DND-41 (cell line): Measurements from ENCODE around the gene NPIPB8.
"Not testable (repeated sequence)": the region's sequence is repeated elsewhere in the genome, so short reads cannot be mapped to it uniquely, and the experiment has no call there.

Experiments used
- ATAC-seq: fragments of 200-7000 bp; cut with Tn5 transposase; 3 replicates; pipeline ENCODE4 v1.9.1; 2021; ENCODE audit warnings: low read depth; ENCODE audit not compliant: insufficient read depth
- DNase-seq: peaks from one replicate; pipeline ENCODE4 v3.0.0-alpha.2; 2020
- H2AFZ ChIP-seq: 2 replicates; pipeline ENCODE4 v1.6.0; 2012; ENCODE audit warnings: low read depth, low read length
- H3K27ac ChIP-seq: 2 replicates; pipeline ENCODE4 v1.5.1; 2012; ENCODE audit warnings: low read length, inconsistent platforms
- H3K27me3 ChIP-seq: fragments of 200-600 bp; sonication (generic); 2 replicates; pipeline ENCODE4 v1.6.0; 2012; ENCODE audit warnings: low read length, mild to moderate bottlenecking, inconsistent platforms; ENCODE audit not compliant: insufficient read depth, poor library complexity
- H3K36me3 ChIP-seq: 2 replicates; pipeline ENCODE4 v1.5.1; 2012; ENCODE audit warnings: low read length, inconsistent platforms; ENCODE audit not compliant: insufficient read depth
- H3K4me1 ChIP-seq: 2 replicates; pipeline ENCODE4 v1.5.1; 2012; ENCODE audit warnings: mild to moderate bottlenecking, low read length; ENCODE audit not compliant: insufficient read depth
- H3K4me2 ChIP-seq: 2 replicates; pipeline ENCODE4 v1.6.0; 2012; ENCODE audit warnings: mild to moderate bottlenecking, moderate library complexity, low read length, inconsistent platforms; ENCODE audit not compliant: insufficient read depth
- H3K4me3 ChIP-seq, 2 experiments: fragments of 200-600 bp in 1 of 2; shearing (Covaris generic) in 1 of 2; 2 replicates each; pipeline ENCODE4 v1.5.1; 2012 to 2016; ENCODE audit warnings: inconsistent platforms in 2 of 2, low read length in 2 of 2, mild to moderate bottlenecking in 2 of 2, low read depth in 1 of 2, moderate library complexity in 1 of 2
- H3K79me2 ChIP-seq: 2 replicates; pipeline ENCODE4 v1.6.0; 2012; ENCODE audit warnings: low read length, inconsistent platforms; ENCODE audit not compliant: insufficient read depth
- H3K9ac ChIP-seq: 2 replicates; pipeline ENCODE4 v1.6.0; 2012; ENCODE audit warnings: low read depth, mild to moderate bottlenecking, inconsistent platforms, low read length, moderate library complexity
- H3K9me3 ChIP-seq: 2 replicates; pipeline ENCODE4 v1.5.1; 2012; ENCODE audit warnings: low read length, moderate library complexity, mild to moderate bottlenecking, inconsistent platforms; ENCODE audit not compliant: insufficient read depth, severe bottlenecking
- H4K20me1 ChIP-seq: 2 replicates; pipeline ENCODE4 v1.6.0; 2012; ENCODE audit warnings: low read length; ENCODE audit not compliant: insufficient read depth
- EZH2 ChIP-seq: IDR thresholded peaks from 3 replicates; pipeline ENCODE4 v1.6.1; 2012; ENCODE audit warnings: borderline replicate concordance, low read depth, mild to moderate bottlenecking, moderate library complexity, low read length, inconsistent platforms; ENCODE audit not compliant: severe bottlenecking
- TF ChIP-seq, protein P1 (sequence below): IDR thresholded peaks from 2 replicates; pipeline ENCODE4 v1.5.1; 2012; ENCODE audit warnings: borderline replicate concordance, low read length, moderate library complexity, mild to moderate bottlenecking; ENCODE audit not compliant: poor library complexity, severe bottlenecking; ENCODE audit errors: extremely low read depth

NPIPB8 gene

DNA sequence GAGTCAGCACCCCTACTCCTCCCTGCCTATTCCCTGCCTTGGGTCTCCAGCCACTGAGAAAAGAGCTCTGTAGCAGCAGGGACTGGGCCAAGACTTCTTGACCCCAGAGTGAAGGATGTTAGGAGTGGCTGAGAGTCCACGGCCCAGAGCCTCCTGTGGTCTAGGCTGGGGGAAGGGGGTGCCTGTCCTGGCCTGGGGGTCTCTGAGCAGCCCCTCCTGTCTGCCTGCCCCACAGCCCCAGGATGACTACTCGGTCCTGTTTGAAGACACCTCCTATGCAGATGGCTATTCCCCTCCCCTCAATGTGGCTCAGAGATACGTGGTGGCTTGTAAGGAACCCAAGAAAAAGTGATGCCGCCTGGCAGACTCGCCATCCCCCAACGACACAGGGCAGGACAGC lies 46.5 kb upstream of the NPIPB8 start:
- no peak overlapping the region for H3K27ac ChIP-seq
- no peaks in the 10 kb centered on the region for H3K9me3 ChIP-seq
- no peak for ATAC-seq
- no peak overlapping the region for H3K4me3 ChIP-seq
- no peaks in the 10 kb centered on the region for H3K79me2 ChIP-seq
- no peak overlapping the region for H3K4me2 ChIP-seq
- no peak overlapping the region for H3K9ac ChIP-seq
- H3K36me3 ChIP-seq: peaks cover 43% of the 10 kb centered on the region
- H2AFZ ChIP-seq: no peak overlapping the region
- TF ChIP-seq, protein P1, sequence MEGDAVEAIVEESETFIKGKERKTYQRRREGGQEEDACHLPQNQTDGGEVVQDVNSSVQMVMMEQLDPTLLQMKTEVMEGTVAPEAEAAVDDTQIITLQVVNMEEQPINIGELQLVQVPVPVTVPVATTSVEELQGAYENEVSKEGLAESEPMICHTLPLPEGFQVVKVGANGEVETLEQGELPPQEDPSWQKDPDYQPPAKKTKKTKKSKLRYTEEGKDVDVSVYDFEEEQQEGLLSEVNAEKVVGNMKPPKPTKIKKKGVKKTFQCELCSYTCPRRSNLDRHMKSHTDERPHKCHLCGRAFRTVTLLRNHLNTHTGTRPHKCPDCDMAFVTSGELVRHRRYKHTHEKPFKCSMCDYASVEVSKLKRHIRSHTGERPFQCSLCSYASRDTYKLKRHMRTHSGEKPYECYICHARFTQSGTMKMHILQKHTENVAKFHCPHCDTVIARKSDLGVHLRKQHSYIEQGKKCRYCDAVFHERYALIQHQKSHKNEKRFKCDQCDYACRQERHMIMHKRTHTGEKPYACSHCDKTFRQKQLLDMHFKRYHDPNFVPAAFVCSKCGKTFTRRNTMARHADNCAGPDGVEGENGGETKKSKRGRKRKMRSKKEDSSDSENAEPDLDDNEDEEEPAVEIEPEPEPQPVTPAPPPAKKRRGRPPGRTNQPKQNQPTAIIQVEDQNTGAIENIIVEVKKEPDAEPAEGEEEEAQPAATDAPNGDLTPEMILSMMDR: no peak
- TF ChIP-seq EZH2: no peak
- H3K27me3 ChIP-seq: no peaks in the 10 kb centered on the region
- DNase-seq: no peak
- no peaks in the 10 kb centered on the region for H3K4me1 ChIP-seq
- H4K20me1 ChIP-seq: no peaks in the 10 kb centered on the region

DNA sequence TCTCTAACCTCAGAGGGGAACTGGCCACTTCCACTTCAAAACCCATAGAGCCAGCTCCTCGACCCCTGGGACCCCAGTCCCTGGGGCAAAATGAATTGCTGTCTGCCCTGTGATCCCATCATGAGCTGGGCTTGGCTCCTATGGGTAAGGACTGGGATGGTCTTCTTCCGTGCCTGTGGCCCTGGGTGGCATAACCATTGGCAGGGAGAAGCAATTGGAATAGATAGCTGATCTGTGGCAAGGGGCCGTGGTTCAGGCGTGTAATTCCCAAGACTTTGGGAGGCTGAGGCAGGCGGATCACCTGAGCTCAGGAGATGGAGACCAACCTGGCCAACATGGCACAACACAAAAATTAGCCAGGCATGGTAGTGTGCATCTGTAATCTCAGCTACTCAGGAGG lies 45.4 kb upstream of the NPIPB8 start:
- Histone ChIP-seq H4K20me1 (no peaks in the 10 kb centered on the region), H2AFZ (no peak overlapping the region), H3K4me3 (no peak overlapping the region), H3K27ac (no peak overlapping the region), H3K9ac (no peak overlapping the region), H3K36me3 (peaks cover 38% of the 10 kb centered on the region), H3K4me1 (no peaks in the 10 kb centered on the region), H3K27me3 (no peaks in the 10 kb centered on the region), H3K9me3 (no peaks in the 10 kb centered on the region), H3K4me2 (no peak overlapping the region), H3K79me2 (no peaks in the 10 kb centered on the region)
- DNase-seq (no peak), ATAC-seq (no peak)
- TF ChIP-seq, protein P1: no peak
- no peak for TF ChIP-seq EZH2

DNA sequence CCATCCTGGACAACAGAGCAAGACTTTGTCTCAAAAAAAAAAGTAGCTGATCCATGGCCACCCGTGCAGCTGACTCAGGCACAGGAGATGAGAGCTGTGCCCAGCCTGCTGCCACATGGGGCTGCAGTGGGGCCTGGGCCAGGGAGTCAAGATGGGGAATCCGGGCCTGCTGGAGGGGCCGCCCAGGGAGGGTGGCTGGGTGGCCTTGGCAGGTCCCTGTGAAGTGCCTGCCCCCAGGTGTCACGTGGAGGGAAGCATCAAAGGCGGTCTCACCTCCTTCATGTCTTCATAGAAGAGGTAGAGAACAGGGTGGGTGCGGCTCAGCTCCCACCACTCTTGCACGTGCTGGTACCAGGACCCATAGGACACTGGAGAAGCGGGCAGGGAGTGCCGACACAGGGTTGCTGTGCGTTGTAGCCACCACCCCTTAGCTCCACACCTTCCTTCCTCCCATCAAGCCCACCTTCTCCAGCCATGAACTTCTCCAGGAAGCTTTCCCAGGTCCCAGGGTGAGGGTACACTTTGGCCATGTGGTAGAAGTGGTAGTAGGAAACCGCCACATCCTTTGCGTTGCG lies 44.8 kb upstream of the NPIPB8 start:
- Histone ChIP-seq H3K9ac (no peak overlapping the region), H3K27ac (no peak overlapping the region), H3K4me2 (no peak overlapping the region), H3K79me2 (no peaks in the 10 kb centered on the region), H3K27me3 (no peaks in the 10 kb centered on the region), H4K20me1 (no peaks in the 10 kb centered on the region), H3K9me3 (no peaks in the 10 kb centered on the region), H3K4me3 (no peak overlapping the region), H3K4me1 (no peaks in the 10 kb centered on the region), H2AFZ (no peak overlapping the region), H3K36me3 (peaks cover 35% of the 10 kb centered on the region)
- peak; percentile 30; the same call in 2 of the 3 replicates for ATAC-seq
- no peak for DNase-seq
- TF ChIP-seq, protein P1: no peak
- no peak for TF ChIP-seq EZH2

DNA sequence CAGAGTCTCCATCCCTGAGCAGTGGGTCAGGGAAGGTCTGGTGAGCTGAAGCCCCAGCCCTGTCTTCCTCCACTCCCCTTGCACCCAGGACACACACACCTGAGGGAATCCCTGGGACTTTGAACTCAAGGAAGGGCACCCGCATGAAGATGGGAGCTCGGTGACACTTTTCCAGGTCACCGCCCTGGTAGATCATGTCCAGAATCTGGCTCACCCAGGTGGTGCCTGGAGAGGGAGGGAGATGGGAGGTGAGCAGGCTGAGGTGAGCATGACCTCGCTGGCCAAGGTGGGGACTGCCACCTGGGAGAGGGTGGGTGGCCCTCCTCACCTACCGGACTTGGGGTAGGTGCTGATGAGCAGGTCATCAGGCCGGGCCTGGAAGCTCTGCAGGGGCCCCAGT lies 42.4 kb upstream of the NPIPB8 start:
- not testable (repeated sequence) for H3K79me2 ChIP-seq, DNase-seq, H3K4me3 ChIP-seq, ATAC-seq, H2AFZ ChIP-seq, H3K27ac ChIP-seq, H3K9me3 ChIP-seq, H3K27me3 ChIP-seq, H4K20me1 ChIP-seq, H3K4me1 ChIP-seq, H3K9ac ChIP-seq, H3K4me2 ChIP-seq
- peaks cover 12% of the 10 kb centered on the region for H3K36me3 ChIP-seq
